ENCODE measurements around the gene SNRNP40.
A peak's percentile ranks its signal among the peaks of the same experiment; 100 is the strongest.
"Not testable (repeated sequence)": the region's sequence is repeated elsewhere in the genome, so short reads cannot be mapped to it uniquely, and the experiment has no call there.

The SNRNP40 gene

DNA sequence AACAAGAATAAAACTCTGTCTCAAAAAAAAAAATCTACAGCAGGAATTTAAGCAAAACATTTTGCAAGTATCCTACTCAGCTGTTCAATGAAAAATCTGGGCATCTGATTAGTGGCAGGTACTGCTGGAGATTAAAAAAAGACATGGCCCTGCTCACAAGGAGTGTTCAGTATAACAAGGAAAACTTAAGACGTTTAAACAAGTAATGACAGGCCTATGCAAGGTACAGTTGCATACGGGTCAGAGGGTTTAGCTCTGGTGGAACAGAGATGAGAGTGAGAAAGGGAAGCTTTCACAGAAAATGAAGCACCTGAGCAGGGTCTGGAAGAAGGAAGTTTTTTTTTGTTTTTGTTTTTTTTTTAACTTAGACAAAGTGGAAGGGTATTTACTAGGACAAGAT lies 23.0 kb downstream of the SNRNP40 start:
- no peak for DNase-seq

DNA sequence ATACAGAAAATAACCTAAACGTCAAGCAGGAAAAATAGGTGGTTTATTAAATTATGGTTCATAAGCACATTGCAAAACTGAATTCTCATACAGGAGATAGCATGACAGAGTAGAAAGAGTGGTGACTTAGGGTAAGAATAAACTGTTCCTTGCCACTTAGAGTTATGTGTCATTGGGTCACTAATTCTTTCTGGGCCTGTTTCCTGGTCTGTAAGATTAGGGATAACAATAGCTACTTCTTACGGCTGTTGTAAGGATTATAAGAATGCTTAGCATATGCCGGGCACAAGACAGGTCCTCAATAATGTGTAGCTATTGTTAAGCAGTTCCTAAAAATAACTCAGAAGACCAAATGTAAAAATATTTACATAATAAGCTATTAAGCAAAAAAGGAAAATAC lies 24.2 kb downstream of the SNRNP40 start:
- no peak for DNase-seq

DNA sequence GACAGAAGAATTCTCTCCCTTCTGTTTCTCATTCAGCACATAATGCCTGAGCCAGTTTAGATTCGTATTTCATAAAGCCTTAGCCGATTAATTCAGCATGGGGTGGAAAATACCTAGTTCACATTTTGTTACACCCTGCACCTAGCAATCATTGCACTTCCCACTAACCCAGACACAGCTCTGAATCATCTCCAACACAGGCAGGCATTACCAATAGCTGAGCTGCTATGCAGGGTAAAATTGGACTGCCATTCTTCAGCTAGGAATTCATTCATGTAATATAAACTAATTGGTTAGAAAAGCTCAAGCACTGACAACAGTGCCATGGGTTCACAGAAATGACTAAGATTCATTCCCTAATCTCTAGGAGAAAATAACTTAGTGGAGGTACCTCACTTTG lies 30.0 kb downstream of the SNRNP40 start:
- no peak for DNase-seq

DNA sequence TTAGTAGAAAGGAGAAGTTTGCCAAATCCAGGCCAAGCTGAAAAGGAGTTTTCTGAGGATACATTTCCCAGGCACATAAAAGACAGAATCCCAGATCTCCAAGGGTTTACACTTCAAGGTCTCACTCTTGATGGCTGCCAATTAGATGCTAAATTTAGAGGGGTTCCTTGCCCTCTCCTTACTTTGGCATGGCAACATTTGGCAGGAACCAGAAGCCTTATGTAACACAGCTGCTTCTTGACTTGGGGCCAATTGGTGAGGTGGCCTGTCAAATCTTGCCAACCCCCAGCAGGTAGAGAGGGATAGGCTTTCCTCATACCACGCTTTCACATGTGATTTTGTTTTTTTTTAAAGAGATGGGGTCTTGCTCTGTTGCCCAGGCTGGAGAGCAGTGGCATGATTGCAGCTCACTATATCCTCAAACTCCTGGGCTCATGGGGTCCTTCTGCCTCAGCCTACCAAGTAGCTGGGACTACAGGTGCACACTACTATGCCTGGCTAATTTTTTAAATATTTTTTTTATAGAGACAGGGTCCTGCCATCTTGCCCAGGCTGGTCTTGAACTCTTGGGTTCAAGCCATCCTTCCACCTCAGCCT lies 31.7 kb downstream of the SNRNP40 start:
- DNase-seq: no peak

DNA sequence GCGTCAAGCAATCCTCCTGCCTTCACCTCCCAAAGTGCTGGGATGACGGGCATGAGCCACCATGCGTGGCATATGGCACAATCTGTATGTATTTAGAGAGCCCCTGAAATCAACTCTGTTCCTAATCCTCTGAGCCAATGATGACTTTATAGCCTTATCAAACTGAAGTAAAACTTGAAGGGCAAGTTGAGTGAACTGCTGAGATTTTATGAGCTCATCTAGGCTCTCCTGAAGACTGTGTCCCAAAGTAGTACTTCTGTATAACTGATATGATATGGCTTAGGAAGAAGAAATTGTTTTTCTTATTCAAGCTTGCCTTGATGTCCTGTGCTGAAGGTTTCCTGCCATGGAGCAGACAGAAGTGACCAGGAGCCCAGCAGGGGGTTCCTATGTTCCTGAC lies 33.2 kb downstream of the SNRNP40 start:
- DNase-seq: no peak

DNA sequence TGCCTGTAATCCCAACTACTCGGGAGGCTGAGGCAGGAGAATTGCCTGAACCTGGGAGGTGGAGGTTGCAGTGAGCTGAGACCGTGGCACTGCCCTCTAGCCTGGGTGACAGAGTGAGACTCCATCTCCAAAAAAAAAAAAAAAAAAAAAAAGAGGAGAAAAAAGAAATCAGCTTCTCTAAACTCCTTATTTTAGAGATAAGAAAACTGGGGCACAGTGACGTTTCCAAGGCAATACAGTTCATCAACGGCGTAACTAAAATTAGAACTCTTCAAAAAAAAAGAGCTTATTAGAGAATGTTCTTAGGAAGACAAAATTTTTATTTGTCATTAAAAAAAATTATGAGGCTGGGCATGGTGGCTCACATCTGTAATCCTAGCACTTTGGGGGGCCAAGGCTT lies 34.2 kb downstream of the SNRNP40 start:
- DNase-seq: not testable (repeated sequence)

DNA sequence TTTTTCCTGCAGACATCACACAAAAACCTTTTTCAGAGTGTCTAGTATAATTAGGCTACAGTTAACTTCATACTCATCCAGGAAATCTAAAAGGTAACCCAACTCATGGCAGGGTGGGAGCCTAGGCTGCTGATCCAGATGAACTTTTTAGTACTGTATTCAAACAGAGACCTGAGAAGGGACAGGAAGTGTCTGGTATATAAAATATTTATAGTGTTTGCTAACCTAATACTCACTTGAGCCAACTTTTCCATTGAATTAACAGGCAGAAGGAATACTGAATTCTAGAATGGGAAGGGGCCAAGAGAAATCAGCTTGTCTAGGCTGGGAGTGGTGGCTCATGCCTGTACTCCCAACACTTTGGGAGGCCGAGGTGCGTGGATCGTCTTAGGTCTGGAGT lies 34.7 kb downstream of the SNRNP40 start:
- no peak for DNase-seq

DNA sequence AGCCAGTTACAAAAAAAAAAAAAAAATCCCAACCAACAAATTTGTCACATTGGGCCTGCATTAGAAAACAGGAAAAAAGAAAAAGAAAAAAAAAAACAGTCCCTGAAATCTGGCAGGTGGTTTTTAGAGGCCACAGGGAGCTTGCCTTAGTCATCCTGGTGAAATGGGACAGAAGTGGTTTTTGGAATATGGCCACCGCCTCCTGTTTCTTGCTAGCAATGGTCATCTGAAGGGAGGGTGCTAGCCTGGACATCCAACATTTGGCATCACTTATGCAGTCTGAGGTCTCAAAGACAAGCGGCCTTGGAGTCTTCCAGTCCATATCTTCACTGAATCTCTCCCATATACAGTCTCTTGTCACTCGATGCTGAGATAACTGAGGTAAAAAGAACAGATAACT lies 36.8 kb downstream of the SNRNP40 start:
- DNase-seq: no peak

DNA sequence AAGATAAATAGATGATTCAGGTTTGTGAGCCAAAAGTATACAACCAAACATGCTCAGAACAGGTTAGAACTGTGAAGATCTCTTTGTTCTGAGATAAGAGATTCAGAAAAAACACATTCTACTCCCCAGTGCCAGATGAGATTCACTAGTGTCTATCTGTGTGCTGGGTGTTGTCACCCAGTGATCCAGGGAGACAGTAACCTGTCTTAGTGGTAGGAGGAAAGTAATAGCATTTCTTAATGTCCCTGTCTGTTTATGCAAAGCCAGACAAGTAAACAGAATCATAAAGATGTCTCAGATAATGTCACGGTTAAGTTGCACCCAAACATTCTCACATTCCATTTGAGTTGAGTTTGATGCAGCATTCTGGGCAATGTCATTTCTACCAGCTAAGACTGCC lies 38.0 kb downstream of the SNRNP40 start:
- no peak for DNase-seq

DNA sequence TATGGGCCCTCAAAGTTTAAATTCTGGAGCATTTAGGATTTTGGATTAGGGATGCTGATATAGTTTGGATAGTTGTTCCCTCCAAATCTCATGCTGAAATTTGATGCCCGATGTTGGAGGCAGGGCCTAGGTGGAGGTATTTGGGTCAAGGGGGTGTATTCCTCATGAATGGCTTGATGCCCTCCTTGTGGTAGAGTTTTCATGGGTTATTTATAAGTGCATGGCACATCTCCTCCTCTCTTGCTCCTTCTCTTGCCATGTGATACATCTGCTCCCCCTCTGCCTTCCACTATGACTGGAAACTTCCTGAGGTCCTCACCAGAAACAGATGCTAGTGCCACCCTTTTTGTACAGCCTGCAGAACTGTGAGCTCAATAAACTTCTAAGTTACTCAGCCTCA lies 39.4 kb downstream of the SNRNP40 start:
- no peak for DNase-seq

DNA sequence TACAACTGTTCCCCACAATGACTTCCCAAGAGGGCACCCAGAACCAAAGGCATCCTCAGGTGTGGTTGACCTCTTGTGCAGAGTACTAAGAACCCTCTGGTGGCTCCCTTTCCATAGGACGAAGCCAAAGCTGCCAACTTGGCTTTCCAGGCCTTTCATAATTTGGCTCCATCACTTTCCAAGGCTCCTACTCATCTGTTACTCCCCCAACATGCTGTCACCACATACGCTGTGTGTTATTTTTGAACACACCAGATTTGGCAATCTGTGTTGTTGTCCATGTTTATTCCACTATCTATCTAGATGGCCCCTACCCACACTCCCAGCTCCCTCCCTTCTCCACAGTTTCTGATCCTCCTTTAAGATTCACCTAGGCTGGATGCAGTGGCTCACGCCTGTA lies 46.7 kb downstream of the SNRNP40 start:
- no peak for DNase-seq

DNA sequence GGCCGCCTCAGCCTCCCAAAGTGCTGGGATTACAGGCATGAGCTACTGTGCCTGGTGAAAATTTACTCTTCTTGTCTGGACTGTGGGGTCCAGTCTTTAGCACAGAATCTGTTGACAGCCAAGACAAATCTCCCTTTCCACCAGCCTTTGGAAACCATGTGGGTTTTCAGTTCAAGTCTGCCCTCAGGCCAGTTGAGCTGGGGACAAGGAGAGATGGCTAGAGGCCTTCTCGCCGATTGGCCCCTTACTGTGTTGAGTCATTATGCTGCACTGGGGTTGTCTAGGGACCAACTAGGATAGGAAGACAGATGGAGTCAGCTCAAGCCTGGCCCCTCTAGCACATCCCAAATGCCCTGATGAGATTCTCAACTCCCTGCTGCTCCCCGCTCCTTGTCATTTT lies 48.3 kb downstream of the SNRNP40 start:
- DNase-seq: no peak

DNA sequence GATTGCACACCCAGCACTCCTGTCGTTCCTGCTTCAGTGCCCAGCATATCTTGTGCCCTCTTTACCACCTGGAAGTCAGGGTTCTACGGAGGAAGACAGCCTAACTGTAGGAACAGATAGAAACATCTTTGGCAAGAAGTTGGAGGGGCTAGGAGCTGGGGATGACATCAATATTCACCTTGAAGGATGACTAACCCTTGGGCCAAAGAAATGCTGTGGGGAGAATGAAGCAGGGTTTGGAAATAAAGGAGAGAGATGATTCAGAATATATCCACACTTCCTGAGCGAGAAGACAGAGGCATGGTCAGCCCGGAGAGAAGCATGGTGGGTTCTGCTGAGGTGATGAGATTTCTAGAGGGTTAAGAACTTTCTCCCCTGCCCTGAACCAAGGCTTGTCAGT lies 52.3 kb downstream of the SNRNP40 start:
- peak; percentile 55 for DNase-seq

DNA sequence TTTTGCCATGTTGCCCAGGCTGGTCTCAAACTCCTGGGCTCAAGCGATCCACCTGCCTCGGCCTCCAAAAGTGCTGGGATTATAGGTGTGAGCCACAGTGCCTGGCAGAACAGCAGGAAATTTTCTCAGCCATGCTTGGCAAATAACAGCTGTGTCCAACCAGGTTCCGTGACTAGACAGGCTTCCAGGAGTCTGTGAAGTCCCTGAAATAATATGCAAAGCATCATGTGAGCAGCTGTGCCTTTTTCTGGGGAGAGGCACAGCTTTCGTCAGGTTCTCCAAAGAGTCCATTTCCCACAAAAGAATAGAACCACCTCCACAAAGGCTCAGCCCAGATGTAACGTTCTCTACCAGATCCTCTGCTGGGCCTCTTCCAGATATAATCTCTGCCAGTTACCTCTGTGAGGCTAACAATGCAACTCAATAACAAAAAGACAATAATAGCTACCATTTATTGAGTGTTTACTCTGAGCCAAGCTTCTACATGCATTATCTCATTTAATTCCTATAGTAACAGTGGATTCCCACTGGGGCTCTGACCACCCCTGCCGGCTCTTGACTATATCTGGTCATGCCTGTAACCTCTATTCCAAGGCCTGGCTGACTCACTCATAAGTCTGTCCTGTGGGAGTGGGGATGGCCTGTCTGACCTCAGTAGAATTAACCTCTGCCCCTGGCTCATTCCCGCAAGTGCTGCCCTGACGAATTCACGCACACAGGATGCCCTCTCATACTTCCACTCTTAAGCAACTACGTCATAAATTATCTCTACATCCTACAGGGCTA lies 52.9 kb downstream of the SNRNP40 start:
- DNase-seq: peak; percentile 71

DNA sequence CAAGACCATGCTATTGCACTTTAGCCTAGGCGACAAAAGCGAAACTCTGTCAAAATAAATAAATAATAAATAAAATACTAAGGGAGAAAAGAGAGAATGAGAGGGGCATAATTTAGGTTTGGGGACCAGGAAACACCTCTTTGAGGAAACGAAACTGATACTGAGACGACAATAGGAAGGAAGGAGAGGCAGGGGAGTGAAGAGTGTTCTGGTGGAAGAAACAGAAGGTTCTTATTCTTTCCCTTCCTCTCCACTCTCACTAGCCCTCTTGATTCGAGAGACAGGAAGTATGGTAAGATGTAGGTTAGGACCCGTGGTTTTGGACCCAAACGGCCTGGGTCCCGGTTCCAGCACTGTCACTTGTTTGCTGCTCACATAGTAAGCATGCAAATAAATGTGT lies 55.3 kb downstream of the SNRNP40 start:
- no peak for DNase-seq

DNA sequence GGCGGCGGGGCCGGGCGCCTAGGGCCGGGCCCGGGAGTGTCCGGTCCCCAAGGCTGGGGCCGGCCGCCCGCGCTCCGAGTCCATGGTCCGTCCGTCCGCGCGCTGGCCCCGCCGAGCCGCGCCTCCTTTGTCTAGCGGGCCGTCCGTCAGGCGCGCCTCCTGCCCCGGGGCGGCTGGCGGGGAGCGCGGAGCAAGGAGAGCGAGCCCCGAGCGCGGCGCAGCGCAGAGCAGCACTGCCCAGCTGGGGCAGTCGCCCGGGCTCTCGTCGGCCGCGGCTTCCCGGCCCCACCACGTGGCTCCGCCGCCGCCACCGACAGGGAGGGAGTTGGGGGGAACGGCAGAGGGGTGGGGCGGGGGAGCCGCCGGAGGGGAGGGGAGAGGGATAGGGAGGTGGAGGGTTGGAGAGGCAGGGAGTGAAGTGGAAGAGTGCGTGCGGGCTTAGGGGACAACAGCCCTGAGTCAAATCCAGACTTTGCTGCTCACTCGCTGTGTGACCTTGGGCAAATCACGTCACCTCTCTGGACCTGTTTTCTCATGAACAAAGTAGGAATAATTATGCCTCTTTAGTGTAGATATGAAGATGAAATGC lies 56.8 kb downstream of the SNRNP40 start, which contains the start of gene NKAIN1:
Gene NKAIN1, minus strand, starts transcription at position 235 of the 589 bp plus-strand sequence. CDS start 340 bp downstream, outside the sequence.
- no peak for DNase-seq

DNA sequence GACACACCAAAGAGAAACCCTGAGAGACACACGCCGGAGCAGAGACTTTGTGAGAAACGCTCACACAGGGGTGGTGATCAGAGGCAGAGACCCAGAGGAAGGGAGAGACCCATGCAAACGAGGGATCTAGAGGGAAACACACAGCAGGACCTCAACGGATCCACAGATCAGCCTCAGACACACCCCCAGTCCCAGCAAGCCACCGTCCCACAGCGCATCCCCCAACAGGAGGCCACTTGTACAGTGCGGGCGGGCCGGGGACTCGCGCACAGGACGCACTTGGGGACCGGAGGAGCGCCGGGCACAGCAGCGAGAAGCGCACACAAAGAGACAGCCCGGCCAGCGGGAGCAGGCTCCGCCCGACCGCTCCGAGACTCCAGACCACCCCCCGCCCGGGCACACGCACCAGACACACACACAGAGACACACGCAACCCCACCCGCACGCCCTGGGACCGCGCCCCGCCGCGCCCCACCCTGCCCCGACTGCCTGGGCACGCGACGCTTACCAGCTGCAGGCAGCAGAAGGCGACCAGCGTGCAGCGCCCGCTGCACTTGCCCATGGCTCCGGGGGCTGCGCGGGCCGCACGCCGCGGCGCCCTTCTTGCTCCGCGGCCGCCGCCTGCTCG lies 57.5 kb downstream of the SNRNP40 start:
- DNase-seq: no peak

DNA sequence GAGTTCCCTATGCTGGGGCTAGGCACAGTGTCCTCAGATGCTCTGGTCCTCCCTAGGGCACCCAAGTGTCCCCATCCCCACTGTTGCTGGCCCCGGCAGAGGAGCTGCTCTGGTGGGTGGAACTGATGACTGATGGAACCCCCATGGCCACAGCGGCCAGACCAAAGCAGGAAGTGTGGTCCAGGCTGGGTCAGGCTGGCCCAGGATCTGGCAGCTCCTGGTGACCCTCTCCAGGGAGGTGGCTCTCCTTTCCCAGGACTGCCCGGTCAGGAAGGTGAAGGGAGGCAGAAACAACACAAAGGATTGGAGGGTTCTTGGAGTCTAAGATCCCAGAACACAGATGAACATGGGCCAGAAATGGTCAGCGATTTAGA lies 58.0 kb downstream of the SNRNP40 start:
- no peak for DNase-seq

DNA sequence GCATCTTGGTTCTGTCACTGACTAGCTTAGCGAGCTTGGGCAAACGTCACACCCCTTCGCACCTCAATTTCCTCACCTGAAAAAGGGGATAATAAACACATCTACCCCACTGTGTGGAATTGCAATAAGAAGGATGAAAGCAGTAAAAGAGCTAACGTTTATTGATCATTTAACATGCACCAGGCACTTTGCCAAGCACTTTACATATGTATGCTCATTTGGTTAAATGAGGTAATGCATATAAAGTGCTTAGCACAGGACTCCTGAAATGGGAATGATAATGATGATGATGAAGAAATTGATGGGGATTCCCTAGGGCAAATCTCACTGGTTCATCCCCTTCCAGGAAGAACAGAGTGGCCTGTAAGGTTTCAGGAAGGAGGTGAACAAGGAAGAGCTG lies 61.7 kb downstream of the SNRNP40 start:
- DNase-seq: no peak

DNA sequence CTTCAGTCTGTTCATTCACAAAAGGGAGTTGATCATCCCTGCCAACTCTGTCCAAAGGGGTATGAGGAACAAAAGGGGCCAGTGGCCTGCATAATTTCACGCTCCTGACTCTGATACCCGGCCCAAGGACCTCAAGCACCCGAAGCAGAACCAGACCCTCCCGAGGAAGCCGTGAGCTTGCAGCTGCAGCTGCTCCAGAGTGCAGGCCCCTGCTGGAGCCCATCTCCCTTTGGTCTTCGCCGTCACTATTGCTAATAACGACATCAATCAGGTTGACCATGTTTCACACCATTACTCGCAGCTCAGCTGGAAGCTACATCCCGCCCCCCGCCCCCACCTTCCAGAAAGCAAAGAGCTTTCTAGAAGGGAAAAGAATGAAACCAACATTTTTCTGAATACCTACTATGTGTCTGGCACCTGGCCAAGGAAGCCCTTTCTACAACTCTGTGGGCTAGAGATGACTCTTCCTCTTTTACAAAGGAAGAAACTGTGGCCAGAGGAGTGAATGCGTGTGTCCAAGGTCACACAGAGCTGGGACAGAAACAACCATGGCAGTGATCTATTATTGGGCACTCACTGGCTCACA lies 62.4 kb downstream of the SNRNP40 start:
- no peak for DNase-seq

DNA sequence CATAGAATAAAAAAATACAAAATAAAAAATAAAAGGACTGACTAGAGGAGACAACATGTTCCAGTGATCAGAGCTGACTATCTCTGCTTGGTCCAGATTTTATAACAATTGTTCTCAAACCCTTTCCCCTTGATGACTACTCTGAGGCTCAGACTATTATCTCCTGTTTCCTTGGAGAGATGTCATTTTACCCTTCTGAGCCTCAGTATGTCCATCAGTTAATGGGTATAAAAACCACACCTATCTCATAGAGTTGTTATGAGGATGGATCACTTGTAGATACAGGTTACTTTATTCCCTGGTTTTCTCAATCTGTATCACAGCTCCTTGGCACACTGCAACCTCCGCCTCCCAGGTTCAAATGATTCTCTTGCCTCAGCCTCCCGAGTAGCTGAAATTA lies 63.9 kb downstream of the SNRNP40 start:
- no peak for DNase-seq

DNA sequence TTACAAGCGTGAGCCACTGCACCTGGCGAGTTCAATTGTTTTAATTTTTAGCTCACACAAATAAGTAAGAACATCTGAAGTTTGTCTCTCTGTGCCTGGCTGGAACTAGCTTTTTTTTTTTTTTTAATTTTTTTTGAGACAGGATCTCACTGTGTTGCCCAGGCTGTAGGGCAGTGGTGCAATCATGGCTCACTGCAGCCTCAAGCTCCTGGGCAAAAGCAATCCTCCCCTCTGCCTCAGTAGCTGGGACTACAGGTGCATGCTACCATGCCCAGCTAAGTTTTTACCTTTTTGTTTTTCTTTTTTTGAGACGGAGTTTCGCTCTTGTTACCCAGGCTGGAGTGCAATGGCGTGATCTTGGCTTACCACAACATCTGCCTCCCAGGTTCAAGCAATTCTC lies 64.8 kb downstream of the SNRNP40 start:
- DNase-seq: no peak

DNA sequence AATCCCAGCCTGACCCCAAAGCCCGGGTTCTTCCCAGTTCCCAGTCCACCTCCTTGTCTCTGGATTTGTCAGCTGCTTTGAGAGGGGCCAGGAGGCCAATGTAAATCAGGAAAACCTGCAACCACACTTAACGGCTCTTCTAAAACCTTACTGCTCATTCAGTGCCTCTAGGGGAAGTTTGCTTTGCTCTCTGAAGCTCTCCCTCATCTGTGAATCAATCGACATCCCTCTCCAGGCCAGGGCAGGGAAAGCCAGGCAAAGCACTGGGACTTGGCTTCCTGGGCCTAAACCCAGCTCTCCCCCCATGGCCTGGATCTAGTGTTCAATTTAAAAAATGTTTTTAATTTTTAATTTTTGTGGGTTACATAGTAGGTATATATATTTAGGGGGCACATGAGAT lies 66.2 kb downstream of the SNRNP40 start:
- no peak for DNase-seq

DNA sequence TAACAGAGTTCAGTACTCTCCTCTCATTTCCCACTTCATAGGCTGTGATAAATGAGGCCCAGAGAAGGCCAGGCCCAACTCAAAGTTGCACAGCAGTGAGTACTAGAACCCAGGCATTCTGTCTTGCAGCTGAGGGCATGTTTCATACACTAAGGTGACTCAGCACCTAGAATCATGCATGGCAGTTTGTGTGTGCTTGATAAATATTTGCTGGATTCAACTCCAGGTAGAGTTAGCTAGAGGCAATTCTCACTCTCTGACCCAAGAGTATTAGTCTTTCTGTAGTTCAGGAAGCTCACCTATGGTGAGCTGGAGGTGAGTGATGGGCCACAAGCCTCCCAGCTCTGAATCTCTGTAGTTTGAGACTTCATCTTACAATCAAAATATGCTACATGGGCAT lies 67.6 kb downstream of the SNRNP40 start:
- no peak for DNase-seq

Measured in NCI-H226 (cell line).